OCI-LY7 (cell line): ENCODE data around the gene HADHB. TPM values are rescaled to one million over a fixed set of nuclear protein-coding genes. Genes with fewer than 3 reads are reported as not detected.

Experiments used
- Bru-seq: library from RNA; stranded (reverse); fragments of 400-500 nt; gene quantifications from one replicate; lab custom pipeline; 2021; lab: Mats Ljungman, UMichigan
- BruChase-seq, 2 experiments: library from RNA; stranded (reverse); fragments of 400-500 nt; gene quantifications; one replicate each; lab custom pipeline; 2021; lab: Mats Ljungman, UMichigan
- BruUV-seq: library from RNA; stranded (reverse); fragments of 400-500 nt; replicated peaks from 2 replicates; lab custom pipeline; 2021; lab: Mats Ljungman, UMichigan
- CTCF ChIA-PET: fragments of 300-600 bp; sonication (Branson Sonifier 250); formaldehyde crosslinking; loops from one replicate; lab custom pipeline; 2022; ENCODE audit warnings: antibody characterized with exemption; ENCODE audit not compliant: unreplicated experiment; lab: Charles Lee
- POLR2A ChIA-PET: fragments of 300-600 bp; sonication (Branson Sonifier 250); formaldehyde crosslinking; loops from one replicate; lab custom pipeline; 2022; ENCODE audit warnings: antibody characterized with exemption; lab: Charles Lee
- DNase-seq: peaks from one replicate; pipeline ENCODE4 v3.0.0-alpha.2; 2015; ENCODE audit warnings: low spot score
- H2AFZ ChIP-seq: fragments of 200-600 bp; sonication (generic), shearing (Covaris generic); 2 replicates; pipeline ENCODE4 v1.6.1; 2014; ENCODE audit warnings: mild to moderate bottlenecking, antibody characterized with exemption, low read length, moderate library complexity
- H3K27ac ChIP-seq: fragments of 200-600 bp; sonication (generic); 2 replicates; pipeline ENCODE4 v1.5.1; 2014; ENCODE audit warnings: mixed run types, low read depth, mild to moderate bottlenecking, moderate library complexity, low read length, inconsistent platforms; ENCODE audit not compliant: poor library complexity, severe bottlenecking
- H3K36me3 ChIP-seq: fragments of 200-600 bp; sonication (generic); 2 replicates; pipeline ENCODE4 v1.6.1; 2014; ENCODE audit warnings: mild to moderate bottlenecking, antibody characterized with exemption, low read length, moderate library complexity, mixed read lengths; ENCODE audit not compliant: insufficient read depth
- H3K4me1 ChIP-seq: fragments of 200-600 bp; sonication (generic); 2 replicates; pipeline ENCODE4 v1.5.1; 2014; ENCODE audit warnings: mild to moderate bottlenecking, low read length; ENCODE audit not compliant: insufficient read depth, poor library complexity, severe bottlenecking
- H3K4me2 ChIP-seq: fragments of 200-600 bp; sonication (generic); 2 replicates; pipeline ENCODE4 v1.6.1; 2014; ENCODE audit warnings: mild to moderate bottlenecking, low read length
- H3K4me3 ChIP-seq: fragments of 200-600 bp; sonication (generic); 2 replicates; pipeline ENCODE4 v1.5.1; 2014; ENCODE audit warnings: mild to moderate bottlenecking, low read depth, low read length; ENCODE audit not compliant: poor library complexity, severe bottlenecking
- H3K79me2 ChIP-seq: fragments of 200-600 bp; sonication (generic); 2 replicates; pipeline ENCODE4 v1.6.1; 2016; ENCODE audit warnings: low read depth, mild to moderate bottlenecking, low read length, moderate library complexity, mixed read lengths; ENCODE audit not compliant: insufficient read depth
- H3K9me2 ChIP-seq: fragments of 200-600 bp; sonication (generic); 2 replicates; pipeline ENCODE4 v1.6.1; 2016; ENCODE audit warnings: mild to moderate bottlenecking, low read length, mixed read lengths; ENCODE audit not compliant: insufficient read depth
- H3K9me3 ChIP-seq: fragments of 200-600 bp; sonication (generic); 2 replicates; pipeline ENCODE4 v1.6.1; 2014; ENCODE audit warnings: mild to moderate bottlenecking, mixed run types, low read length, mixed read lengths
- H4K20me1 ChIP-seq: fragments of 200-600 bp; sonication (generic); 2 replicates; pipeline ENCODE4 v1.6.1; 2014; ENCODE audit warnings: mild to moderate bottlenecking, antibody characterized with exemption, low read length, moderate library complexity, mixed read lengths; ENCODE audit not compliant: insufficient read depth
- CTCF ChIP-seq: fragments of 200-600 bp; sonication (generic); conservative IDR thresholded peaks from 2 replicates; pipeline ENCODE4 v1.5.1; 2014; ENCODE audit warnings: mild to moderate bottlenecking, antibody characterized with exemption, low read length, moderate library complexity, mixed read lengths
- EZH2phosphoT487 ChIP-seq: fragments of 200-600 bp; sonication (generic); IDR thresholded peaks from 2 replicates; pipeline ENCODE4 v1.6.1; 2018; ENCODE audit warnings: low read depth, borderline replicate concordance, mild to moderate bottlenecking, mixed run types, antibody characterized with exemption, low read length, moderate library complexity, mixed read lengths
- intact Hi-C: fragments of 100-400 bp; cut with micrococcal nuclease; formaldehyde crosslinking; loops from one replicate; pipeline ENCODE4 v1.10.0; 2022; ENCODE audit not compliant: unreplicated experiment
- long read RNA-seq: library from polyadenylated mRNA; stranded (forward); transcript quantifications from one replicate; pipeline ENCODE4 v2.0.0, GENCODE V29; 2022
- total RNA-seq, 2 experiments: library from RNA; depleted of rRNA in 1 of 2; stranded (reverse); fragments of >200 nt in 1 of 2; shearing (Covaris generic) in 1 of 2; gene quantifications; 2 replicates each; pipeline ENCODE4 v1.2.3, GENCODE V29; 2014 to 2022

Gene HADHB
- total RNA-seq (2014; rRNA removed; shearing (Covaris generic)): 35.5 and 46.7 TPM in 2 replicates
- total RNA-seq (2022): 55.7 and 58.1 TPM in 2 replicates
- percentile 68 among the genes with signal in this experiment for Bru-seq, nascent RNA
- BruChase-seq, experiment 1, labeled RNA remaining after a 6-hour chase: percentile 74 among the genes with signal in this experiment
- BruChase-seq, experiment 2, labeled RNA remaining after a 2-hour chase: percentile 70 among the genes with signal in this experiment
- long read RNA-seq, transcript HADHB-201 (16 exons, 2,044 nt): major isoform, 80 of 100 reads
- long read RNA-seq, partial matches to known transcripts: 11 of 100 reads
- long read RNA-seq, other reads (novel, unspliced or antisense): 5 of 100 reads

- TF ChIP-seq EZH2phosphoT487 (no peak), CTCF (peak; percentile 45)
- Histone ChIP-seq H3K9me3 (no peaks in the 10 kb centered on the region), H4K20me1 (peaks cover 13% of the 10 kb centered on the region; the same call in 1 of the 2 replicates), H3K4me3 (peak within 1 kb of the TSS; percentile 93), H3K9me2 (no peaks in the 10 kb centered on the region), H3K27ac (peak within 1 kb of the TSS; percentile 72), H3K4me1 (peaks cover 40% of the 10 kb centered on the region), H3K36me3 (peaks cover 6% of the 10 kb centered on the region; the same call in 1 of the 2 replicates), H2AFZ (peak within 1 kb of the TSS; percentile 91), H3K79me2 (peaks cover 94% of the 10 kb centered on the region), H3K4me2 (peak within 1 kb of the TSS; percentile 95)
- intact Hi-C loops: no loop called here
- ChIA-PET POLR2A (interaction anchor here (0.7 to 2.2 kb wide), 6 partner anchors 13 to 101 kb away, joined by 3 to 6 read pairs (median 3); partner anchors contain the start of gene SELENOI), CTCF (no interaction called here)
- peak; percentile 89 for DNase-seq
- no TSS peak for BruUV-seq
Observed at GRCh38 chr2:26244309-26245230, at the start of gene HADHB, which contains the start of gene HADHA. Gene HADHB (plus strand): TSS chr2:26244939. CDS start chr2:26254255, 9,316 bp downstream. Gene HADHA (minus strand): TSS chr2:26244632. CDS start chr2:26244596, 36 bp downstream.

GRCh38 chr2:26195040-26195984 lies 49.4 kb upstream of the HADHB start:
- no peak for DNase-seq
- H3K4me3 ChIP-seq: no peak overlapping the region
- CTCF ChIA-PET: no interaction called here
- H4K20me1 ChIP-seq: no peaks in the 10 kb centered on the region
- peaks cover 98% of the 10 kb centered on the region for H3K36me3 ChIP-seq
- H3K4me1 ChIP-seq: peaks cover 11% of the 10 kb centered on the region
- no peaks in the 10 kb centered on the region for H3K79me2 ChIP-seq
- no peaks in the 10 kb centered on the region for H3K9me3 ChIP-seq
- no TSS peak for BruUV-seq
- POLR2A ChIA-PET: interaction anchor here (0.6 kb wide), 2 partner anchors 32 to 44 kb away, joined by 3 to 5 read pairs; no protein-coding TSS in a partner anchor
- H3K4me2 ChIP-seq: no peak overlapping the region
- TF ChIP-seq CTCF (no peak), EZH2phosphoT487 (no peak)
- H3K9me2 ChIP-seq: no peaks in the 10 kb centered on the region
- intact Hi-C loops: no loop called here
- no peak overlapping the region for H3K27ac ChIP-seq
- no peak overlapping the region for H2AFZ ChIP-seq
